HFFc6 (cell line): Measurements from ENCODE around the gene IRS4. TPM values are rescaled to one million over a fixed set of nuclear protein-coding genes. Genes with fewer than 3 reads are reported as not detected.
A peak's percentile ranks its signal among the peaks of the same experiment; 100 is the strongest.

ENCODE experiments used
- DNase-seq: peaks from one replicate; pipeline ENCODE4 v3.0.0-alpha.2; 2018
- H3K27ac Mint-ChIP-seq: 2 replicates; pipeline ENCODE4 v1.8.0; 2020; ENCODE audit warnings: mild to moderate bottlenecking, mixed read lengths
- H3K27me3 Mint-ChIP-seq: 2 replicates; pipeline ENCODE4 v1.8.0; 2021; ENCODE audit warnings: mild to moderate bottlenecking, moderate library complexity, mixed read lengths; ENCODE audit not compliant: insufficient read depth
- H3K36me3 Mint-ChIP-seq: 2 replicates; pipeline ENCODE4 v1.8.0; 2021; ENCODE audit warnings: low read depth, mixed read lengths
- H3K4me1 Mint-ChIP-seq: 2 replicates; pipeline ENCODE4 v1.8.0; 2020; ENCODE audit warnings: low read depth, mixed read lengths
- H3K4me3 Mint-ChIP-seq: 2 replicates; pipeline ENCODE4 v1.8.0; 2020; ENCODE audit warnings: mild to moderate bottlenecking, moderate library complexity, mixed read lengths
- H3K9me3 Mint-ChIP-seq: 2 replicates; pipeline ENCODE4 v1.8.0; 2020; ENCODE audit warnings: mild to moderate bottlenecking, mixed read lengths
- CTCF ChIP-seq: fragments of 200-600 bp; sonication (generic); IDR thresholded peaks from 2 replicates; pipeline ENCODE4 v1.5.0; 2021; ENCODE audit warnings: antibody characterized with exemption, mild to moderate bottlenecking
- long read RNA-seq: library from polyadenylated mRNA; unstranded; transcript quantifications from one replicate; pipeline ENCODE4 v2.0.0, GENCODE V29; 2019
- total RNA-seq, 6 experiments: library from RNA; stranded (reverse); fragmentation: NEBNext Ultra II Directional; extraction: Animal tissue kit (Norgen Biotek cat#: 25700); gene quantifications; 2 replicates in 1 of 6; 3 replicates in 5 of 6; pipeline ENCODE4 v1.2.3, GENCODE V29; 2021

IRS4 gene
- not detected for total RNA-seq
- long read RNA-seq: 0 reads

- Mint-ChIP-seq H3K9me3 (no peaks in the 10 kb centered on the region), H3K27ac (no peak within 1 kb of the TSS)
Observed at GRCh38 chrX:108736509-108737479, at the start of gene IRS4. Gene IRS4, minus strand, starts transcription at chrX:108736563.

GRCh38 chrX:108772549-108772948, 36.2 kb upstream of the IRS4 start:
- Mint-ChIP-seq H3K4me3 (no peak overlapping the region), H3K4me1 (no peaks in the 10 kb centered on the region), H3K27me3 (no peaks in the 10 kb centered on the region), H3K9me3 (no peaks in the 10 kb centered on the region), H3K27ac (no peak overlapping the region), H3K36me3 (no peaks in the 10 kb centered on the region)
- no peak for TF ChIP-seq CTCF
- no peak for DNase-seq

More at GRCh38 chrX:108736509-108737479, at the start of gene IRS4:
- no peak for TF ChIP-seq CTCF
- no peaks in the 10 kb centered on the region for H3K36me3 Mint-ChIP-seq
- H3K27me3 Mint-ChIP-seq: peaks cover 15% of the 10 kb centered on the region
- DNase-seq: no peak
- peak within 1 kb of the TSS; percentile 30; the same call in 1 of the 2 replicates for H3K4me3 Mint-ChIP-seq
- H3K4me1 Mint-ChIP-seq: no peaks in the 10 kb centered on the region

GRCh38 chrX:108763559-108763958, 27.2 kb upstream of the IRS4 start:
- DNase-seq: no peak
- no peaks in the 10 kb centered on the region for H3K27me3 Mint-ChIP-seq
- H3K4me1 Mint-ChIP-seq: no peaks in the 10 kb centered on the region
- H3K36me3 Mint-ChIP-seq: no peaks in the 10 kb centered on the region
- H3K27ac Mint-ChIP-seq: no peak overlapping the region
- no peak for TF ChIP-seq CTCF
- no peak overlapping the region for H3K4me3 Mint-ChIP-seq
- no peaks in the 10 kb centered on the region; the same call in 1 of the 2 replicates for H3K9me3 Mint-ChIP-seq

- DNase-seq: no peak
- peaks cover 9% of the 10 kb centered on the region; the same call in 1 of the 2 replicates for H3K27me3 Mint-ChIP-seq
- H3K4me1 Mint-ChIP-seq: no peaks in the 10 kb centered on the region
- no peaks in the 10 kb centered on the region for H3K9me3 Mint-ChIP-seq
- H3K4me3 Mint-ChIP-seq: no peak overlapping the region
- no peak overlapping the region for H3K27ac Mint-ChIP-seq
- no peak for TF ChIP-seq CTCF
- no peaks in the 10 kb centered on the region for H3K36me3 Mint-ChIP-seq
Observed at GRCh38 chrX:108740299-108740774, 4.0 kb upstream of the IRS4 start.

GRCh38 chrX:108737754-108738153, 1.4 kb upstream of the IRS4 start:
- Mint-ChIP-seq H3K36me3 (no peaks in the 10 kb centered on the region), H3K27me3 (peaks cover 15% of the 10 kb centered on the region), H3K9me3 (no peaks in the 10 kb centered on the region), H3K4me1 (no peaks in the 10 kb centered on the region), H3K27ac (no peak overlapping the region), H3K4me3 (no peak overlapping the region)
- TF ChIP-seq CTCF: no peak
- DNase-seq: no peak
